ENCODE data around the gene RNF112.

RNF112 gene

GRCh38 chr17:19388791-19389785 is 21.9 kb upstream of the RNF112 start:
- DNase-seq, result no peak

DNA sequence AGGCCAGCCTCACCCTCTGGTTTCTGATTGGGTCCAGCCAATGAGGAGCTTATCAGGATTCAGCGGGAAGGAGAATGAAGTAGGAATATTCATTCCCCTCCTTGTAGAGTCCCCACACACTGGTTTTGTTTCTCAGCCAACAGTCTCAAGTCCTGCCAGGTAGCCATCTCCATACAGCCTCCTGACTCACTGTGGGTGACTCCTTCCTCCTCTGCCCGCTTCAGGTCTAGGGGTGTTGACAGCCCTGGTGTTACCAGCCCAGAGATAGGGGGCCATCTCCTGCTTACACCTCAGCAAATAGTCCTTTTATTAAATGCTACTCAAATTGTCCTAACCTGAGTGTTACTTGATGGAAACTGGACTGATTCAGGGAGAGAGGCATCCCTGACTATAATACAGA is 20.1 kb upstream of the RNF112 start:
- no peak for DNase-seq

GRCh38 chr17:19391432-19391831 is 19.6 kb upstream of the RNF112 start:
- DNase-seq, result no peak

DNA sequence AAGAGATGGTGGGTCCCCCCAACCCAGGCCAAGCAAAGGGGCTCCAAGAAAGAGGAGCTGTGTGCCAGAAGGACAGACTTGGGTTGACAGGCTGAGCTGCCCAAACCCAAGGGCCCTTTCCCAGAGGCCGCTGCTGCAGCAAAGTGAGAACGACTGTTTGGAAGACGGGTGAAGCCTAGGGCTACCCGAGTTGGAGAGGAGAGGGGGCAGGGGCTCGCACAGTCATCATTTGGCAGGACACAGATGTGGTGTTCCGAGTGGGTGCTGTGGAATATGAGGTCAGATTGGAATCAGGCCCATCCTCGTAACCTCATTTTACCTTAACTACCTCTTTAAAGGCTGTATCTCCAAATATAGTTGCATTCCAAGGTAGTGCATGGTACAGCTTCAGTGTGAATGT is 18.7 kb upstream of the RNF112 start:
- no peak for DNase-seq

- DNase-seq, result no peak
Measured at GRCh38 chr17:19397556-19398041, 13.4 kb upstream of the RNF112 start.

- DNase-seq, result no peak
Measured at GRCh38 chr17:19398301-19399181, 12.5 kb upstream of the RNF112 start.

DNA sequence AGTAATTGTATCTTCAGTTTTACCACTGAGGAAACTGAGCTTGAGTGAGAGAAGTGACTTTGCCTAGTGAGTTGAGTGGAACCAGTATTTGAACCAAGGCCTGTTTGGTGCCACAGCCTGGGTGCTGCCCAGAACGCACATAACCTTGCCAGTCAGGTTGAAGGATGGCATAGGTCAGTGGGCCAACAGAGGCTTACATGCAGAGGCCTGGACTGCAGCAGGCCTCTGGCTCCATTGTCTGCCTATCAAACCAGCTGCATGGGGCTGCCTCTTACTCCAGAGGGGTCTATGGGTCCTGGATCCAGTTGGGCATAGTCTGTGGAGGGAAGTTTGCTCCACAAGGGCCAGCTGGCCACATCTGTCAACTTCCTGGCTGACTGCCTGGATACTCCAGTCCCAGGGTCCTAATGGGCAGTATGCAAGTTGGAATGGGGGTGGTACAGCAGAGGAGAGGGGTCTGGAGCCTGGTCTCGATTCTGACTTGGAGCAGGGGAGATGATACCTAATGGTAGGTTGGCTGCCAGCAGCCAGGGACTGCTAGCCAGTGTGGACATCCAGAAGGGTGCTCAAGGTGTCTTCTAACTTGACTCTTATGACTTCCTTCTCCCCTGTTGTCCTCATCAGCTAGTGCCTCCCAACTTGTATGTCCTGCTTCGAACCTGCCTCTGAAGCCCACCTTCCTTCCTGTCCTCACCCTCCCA is 11.1 kb upstream of the RNF112 start:
- DNase-seq, result no peak

GRCh38 chr17:19401321-19402010 is 9.6 kb upstream of the RNF112 start:
- DNase-seq, result no peak

GRCh38 chr17:19402171-19402570 is 8.9 kb upstream of the RNF112 start:
- no peak for DNase-seq

DNA sequence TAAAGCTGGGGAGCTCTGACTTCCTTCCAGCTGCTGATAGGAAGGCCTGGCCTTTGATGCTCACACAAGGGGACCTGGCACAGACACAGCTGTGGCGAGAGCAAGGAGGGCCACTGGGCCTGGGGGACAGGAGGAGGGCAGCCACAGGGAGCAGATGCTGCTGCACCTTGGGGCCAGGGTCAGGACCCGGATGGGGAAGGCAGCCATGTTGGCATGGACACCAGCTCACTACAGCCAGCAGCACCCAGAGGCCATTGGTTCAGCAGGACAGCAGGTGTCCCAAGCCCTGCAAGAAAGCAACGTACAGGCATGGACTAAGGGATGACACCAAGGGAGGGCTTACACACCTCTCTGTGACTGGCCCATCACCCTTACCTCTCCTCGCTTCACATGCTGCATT is 8.0 kb upstream of the RNF112 start:
- DNase-seq, result no peak

DNA sequence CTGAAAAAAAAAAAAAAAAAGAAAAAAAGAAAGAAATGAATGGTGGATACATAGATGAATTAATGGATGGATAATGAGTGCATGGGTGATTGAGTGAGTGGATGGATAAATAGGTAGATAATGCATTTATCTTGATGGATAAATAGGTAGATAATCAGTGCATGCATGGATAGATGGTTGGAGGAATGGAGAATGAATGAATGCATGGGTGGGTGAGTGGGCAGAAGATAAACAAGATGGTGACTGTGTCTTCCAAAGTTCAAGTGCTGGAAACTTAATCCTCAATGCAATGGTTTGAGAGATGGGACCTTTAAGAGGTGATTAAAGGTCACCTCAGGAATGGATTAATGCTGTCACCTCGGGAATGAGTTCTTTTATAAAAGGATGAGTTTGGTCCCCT is 6.8 kb upstream of the RNF112 start:
- DNase-seq, result no peak

DNA sequence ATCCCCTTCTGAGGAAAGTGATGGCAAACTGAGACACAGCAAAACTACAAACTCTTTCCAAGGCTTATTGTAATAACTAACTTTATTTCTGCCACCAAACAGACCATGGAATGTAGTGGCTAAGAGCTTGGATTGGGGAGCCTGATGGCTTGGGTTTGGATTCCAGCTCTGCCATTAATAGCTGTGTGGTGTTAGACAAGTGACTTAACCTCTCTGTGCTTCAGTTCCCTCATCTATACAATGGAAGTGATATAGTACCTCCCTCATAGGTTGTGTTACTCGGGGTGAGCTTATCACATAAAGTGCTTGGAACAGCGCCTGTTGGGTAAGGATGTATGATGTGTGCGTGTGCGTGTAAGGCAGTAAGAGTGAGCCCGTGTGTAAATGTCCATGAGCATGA is 5.9 kb upstream of the RNF112 start:
- DNase-seq, result no peak

DNA sequence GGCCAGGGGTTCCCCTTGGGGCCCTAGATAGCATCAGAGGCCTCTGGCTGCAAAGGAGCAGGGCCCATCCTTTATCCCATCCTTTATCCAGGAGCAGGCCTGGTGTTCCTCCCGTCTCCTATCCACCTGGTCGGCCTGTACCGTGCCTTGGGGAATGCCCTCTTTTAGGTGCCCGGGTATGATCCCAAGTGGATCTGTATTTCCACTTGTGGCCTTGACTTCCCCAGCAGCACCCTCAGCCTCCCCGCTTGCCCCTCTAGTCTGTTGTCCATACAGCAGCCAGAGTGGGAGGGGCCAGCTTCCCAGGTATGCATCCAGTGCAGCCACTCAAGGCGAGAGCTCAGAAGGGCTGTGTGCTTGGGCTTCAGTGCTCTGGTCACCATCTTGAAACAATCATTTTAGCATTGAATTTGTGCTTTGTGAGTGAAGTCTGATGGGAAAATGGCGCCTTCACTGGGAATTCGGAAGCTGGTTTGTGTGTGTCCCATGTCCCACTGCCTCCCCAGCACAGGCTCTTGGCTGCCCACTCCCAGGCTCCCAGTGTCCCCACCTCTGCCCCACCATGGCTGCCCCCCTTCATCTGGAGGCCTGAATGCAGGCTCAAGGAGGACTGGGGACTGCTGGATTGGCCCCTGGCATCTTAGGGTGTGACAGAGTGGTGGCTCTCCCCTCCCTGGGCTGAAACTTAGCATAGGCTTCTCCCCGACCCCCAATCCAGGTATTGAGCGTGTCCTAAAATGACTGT is 3.3 kb upstream of the RNF112 start:
- no peak for DNase-seq

- DNase-seq, result no peak
Measured at GRCh38 chr17:19408346-19408710, 2.7 kb upstream of the RNF112 start.

DNA sequence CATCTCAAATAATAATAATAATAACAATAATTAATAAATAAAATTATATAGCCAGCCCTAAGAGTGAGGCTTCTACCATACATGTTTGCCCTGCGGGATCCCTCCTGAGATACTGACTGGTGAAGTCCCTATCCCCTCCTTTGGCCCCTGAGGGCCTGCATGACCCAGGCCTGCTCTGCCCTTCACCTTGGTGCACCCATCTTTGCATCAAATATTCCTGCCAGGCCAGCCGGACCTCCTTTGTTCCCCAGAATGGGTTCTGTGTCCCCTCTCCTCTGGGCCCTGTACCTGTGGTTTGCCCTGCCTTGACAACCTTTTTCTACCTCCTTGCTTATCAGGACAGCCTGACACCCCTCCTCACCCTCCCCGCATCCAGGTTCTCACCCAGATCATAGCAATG is 2.0 kb upstream of the RNF112 start:
- DNase-seq, result no peak

DNA sequence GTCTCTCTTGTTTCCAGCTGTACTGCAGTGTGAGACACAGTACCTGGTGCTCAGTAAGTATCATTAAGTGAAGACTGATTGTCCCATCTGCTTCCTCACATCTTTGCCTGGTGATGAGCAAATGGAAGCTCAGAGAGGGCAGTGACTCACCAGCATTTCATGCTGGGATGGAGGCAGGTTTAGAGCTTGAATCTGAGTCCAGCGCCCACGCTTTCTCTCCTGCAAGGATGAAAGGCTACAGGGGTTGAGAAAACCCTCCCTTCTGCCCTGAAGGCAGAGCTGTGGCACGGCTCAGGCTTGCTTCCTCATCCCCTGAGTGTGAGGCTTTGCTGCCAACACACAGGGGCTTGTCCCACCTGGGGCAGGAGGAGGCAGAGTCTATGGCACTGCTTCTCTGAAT is 1.5 kb upstream of the RNF112 start:
- no peak for DNase-seq

GRCh38 chr17:19410091-19410490 is 941 bp upstream of the RNF112 start:
- no peak for DNase-seq

DNA sequence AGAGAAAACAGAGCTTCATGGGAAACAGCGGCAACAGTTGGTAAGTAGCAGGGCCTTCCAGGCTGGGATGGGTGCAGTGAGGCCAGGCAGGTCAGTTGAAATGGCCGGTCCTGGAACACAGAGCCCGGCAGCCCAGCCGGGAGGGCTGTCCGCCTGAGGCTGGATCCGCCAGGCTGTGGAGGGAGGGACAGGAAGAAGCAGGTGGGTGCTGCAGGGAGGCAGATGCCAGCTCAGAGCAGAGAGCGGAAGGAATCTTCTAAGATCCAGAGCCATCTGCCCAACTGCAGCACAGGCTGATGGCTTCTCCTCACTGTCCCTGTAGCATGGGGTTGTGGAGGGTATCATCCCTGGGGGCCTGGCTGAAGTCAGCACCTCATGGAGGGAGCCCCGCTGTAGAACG is 599 bp downstream of the RNF112 start:
- no peak for DNase-seq

DNA sequence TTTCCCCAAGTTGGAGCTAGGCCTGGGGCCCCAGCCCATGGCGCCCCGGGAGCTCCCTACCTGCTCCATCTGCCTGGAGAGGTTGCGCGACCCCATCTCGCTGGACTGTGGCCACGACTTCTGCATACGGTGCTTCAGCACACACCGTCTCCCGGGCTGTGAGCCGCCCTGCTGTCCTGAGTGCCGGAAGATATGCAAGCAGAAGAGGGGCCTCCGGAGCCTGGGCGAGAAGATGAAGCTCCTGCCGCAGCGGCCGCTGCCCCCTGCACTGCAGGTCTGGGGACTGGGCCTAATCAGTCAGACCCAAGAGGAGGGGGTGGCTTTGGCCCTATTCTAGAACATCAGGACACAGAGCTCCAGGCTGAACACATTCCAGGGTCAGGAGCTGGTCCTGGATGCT is 1.5 kb downstream of the RNF112 start:
- no peak for DNase-seq

DNA sequence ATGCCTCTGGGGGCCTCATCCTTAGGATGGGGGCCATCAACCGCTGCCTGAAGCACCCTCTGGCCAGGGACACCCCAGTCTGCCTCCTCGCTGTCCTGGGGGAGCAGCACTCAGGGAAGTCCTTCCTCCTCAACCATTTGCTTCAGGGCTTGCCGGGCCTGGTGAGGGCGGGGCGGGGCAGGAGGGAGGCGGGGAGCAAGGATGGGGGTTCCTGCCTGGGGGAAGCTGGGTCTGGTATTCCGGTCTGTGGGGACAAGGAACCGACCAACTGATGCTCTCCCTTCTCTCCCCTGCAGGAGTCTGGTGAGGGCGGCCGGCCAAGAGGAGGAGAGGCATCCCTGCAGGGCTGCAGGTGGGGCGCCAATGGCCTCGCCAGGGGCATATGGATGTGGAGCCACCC is 2.0 kb downstream of the RNF112 start:
- DNase-seq, result no peak

DNA sequence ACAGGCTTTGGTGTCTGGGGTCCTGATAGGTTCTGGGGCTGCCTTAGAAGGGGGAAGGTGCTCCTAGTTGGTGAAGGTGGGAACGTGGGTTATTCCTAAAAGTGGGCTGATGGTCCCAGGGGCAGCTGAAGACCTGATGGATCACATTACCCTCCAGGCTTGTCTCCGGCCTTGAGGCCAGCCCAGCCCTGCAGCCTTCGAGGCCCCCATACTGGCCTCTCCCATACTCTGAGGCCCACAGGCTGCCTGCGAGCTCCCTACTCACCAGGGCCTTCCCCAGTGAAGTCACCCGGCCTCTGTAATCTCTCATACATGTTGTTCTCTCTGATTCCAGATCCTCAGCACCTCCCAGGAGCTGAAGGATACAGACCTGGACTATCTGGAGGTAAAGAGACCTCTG is 2.7 kb downstream of the RNF112 start:
- no peak for DNase-seq
